HepG2 (cell line): ENCODE results near the gene CAPN10. TPM values are rescaled to one million over a fixed set of nuclear protein-coding genes. Genes with fewer than 3 reads are reported as not detected.

Source experiments
- AGO2 ChIP-seq: fragments of 200-400 bp; formaldehyde crosslinking; optimal IDR thresholded peaks from 2 replicates; pipeline ENCODE3; 2017; ENCODE audit warnings: mild to moderate bottlenecking, low read depth, low read length, moderate library complexity
- GATAD2A ChIP-seq: IDR thresholded peaks from 2 replicates; pipeline ENCODE4 v1.6.1; 2016
- MIXL1 ChIP-seq: IDR thresholded peaks from 2 replicates; pipeline ENCODE4 v1.6.1; 2016
- PREB ChIP-seq: sonication (generic); formaldehyde crosslinking; IDR thresholded peaks from 2 replicates; pipeline ENCODE4 v1.4.0; 2020; ENCODE audit warnings: missing genetic modification reagents
- SRSF1 ChIP-seq: fragments of 200-400 bp; formaldehyde crosslinking; optimal IDR thresholded peaks from 2 replicates; pipeline ENCODE3; 2017; ENCODE audit warnings: mild to moderate bottlenecking, low read depth, low read length, moderate library complexity
- ZEB1 ChIP-seq: IDR thresholded peaks from 2 replicates; pipeline ENCODE4 v1.6.1; 2012; ENCODE audit warnings: mild to moderate bottlenecking, low read depth, inconsistent platforms; ENCODE audit not compliant: insufficient replicate concordance
- ZNF235 ChIP-seq: sonication (generic); formaldehyde crosslinking; IDR thresholded peaks from 2 replicates; pipeline ENCODE4 v1.8.1; 2023; ENCODE audit warnings: mild to moderate bottlenecking, missing genetic modification reagents, borderline replicate concordance
- ZNF619 ChIP-seq: sonication (generic); formaldehyde crosslinking; IDR thresholded peaks from 2 replicates; pipeline ENCODE4 v1.4.0; 2020; ENCODE audit warnings: mild to moderate bottlenecking, missing genetic modification reagents
- ZNF687 ChIP-seq: sonication (generic); formaldehyde crosslinking; IDR thresholded peaks from 2 replicates; pipeline ENCODE4 v1.5.1; 2020; ENCODE audit warnings: mild to moderate bottlenecking, missing genetic modification reagents, moderate library complexity
- ZNF7 ChIP-seq: IDR thresholded peaks from 2 replicates; pipeline ENCODE4 v1.6.1; 2016; ENCODE audit warnings: missing biosample characterization, missing genetic modification reagents
- ZNF83 ChIP-seq: sonication (generic); formaldehyde crosslinking; IDR thresholded peaks from 2 replicates; pipeline ENCODE4 v1.4.0; 2020; ENCODE audit warnings: missing genetic modification reagents, mild to moderate bottlenecking, borderline replicate concordance
- polyA plus RNA-seq, 8 experiments: library from polyadenylated mRNA; depleted of rRNA in 3 of 8; stranded (reverse) in 7 of 8; unstranded in 1 of 8; fragments of >200 nt; fragmentation: Illumina TruSeq in 4 of 8; extraction: Trizol in 4 of 8; gene quantifications; 2 replicates each; pipeline versions ENCODE4 v1.2.1 to v1.2.3, GENCODE V29; 2011 to 2016; ENCODE audit warnings: low read depth in 4 of 8, missing spikeins in 1 of 8, mixed read lengths in 1 of 8; ENCODE audit not compliant: insufficient read depth in 1 of 8
- total RNA-seq, 5 experiments: library from RNA; depleted of rRNA; stranded (reverse); fragments of >200 nt; fragmentation: Illumina TruSeq; extraction: Trizol; gene quantifications; 2 replicates each; pipeline ENCODE4 v1.2.3, GENCODE V29; 2016; ENCODE audit warnings: low read depth in 1 of 5

The CAPN10 gene
- total and polyA plus RNA-seq, 2 of the 13 experiments (the other 11 are each of a cell fraction or from before 2014, with no cell fraction given): 27.6 to 32.4 TPM

GRCh38 chr2:240569523-240569997 lies 17.0 kb upstream of the CAPN10 start (continued):
- TF ChIP-seq GATAD2A (CRISPR knock-in tag): no peak
- 0 out of 2 replicates have a peak, but pooled peaks have one; percentile 2 for TF ChIP-seq ZNF235 (CRISPR knock-in tag)
- TF ChIP-seq PREB: no peak
- TF ChIP-seq ZEB1: no peak
- peak; percentile 31; the same call in 1 of the 2 replicates for TF ChIP-seq ZNF687 (CRISPR knock-in tag)
- TF ChIP-seq AGO2: peak; percentile 14
- TF ChIP-seq ZNF83 (CRISPR knock-in tag): 0 out of 2 replicates have a peak, but pooled peaks have one; percentile 55
- no peak for TF ChIP-seq SRSF1
- 0 out of 2 replicates have a peak, but pooled peaks have one; percentile 8 for TF ChIP-seq ZNF619 (CRISPR knock-in tag)
- no peak for TF ChIP-seq ZNF7 (CRISPR knock-in tag)
- TF ChIP-seq MIXL1 (CRISPR knock-in tag): no peak
